HG03025 (cell line): ENCODE results near the gene AGRN.
"Not testable (repeated sequence)": the region's sequence is repeated elsewhere in the genome, so short reads cannot be mapped to it uniquely, and the experiment has no call there.

Experiments used
- ATAC-seq: cut with Tn5 transposase; IDR thresholded peaks from one replicate; pipeline ENCODE4 v1.9.1; 2021; ENCODE audit warnings: mild to moderate bottlenecking, moderate library complexity; ENCODE audit not compliant: unreplicated experiment, low FRiP score

AGRN gene

DNA sequence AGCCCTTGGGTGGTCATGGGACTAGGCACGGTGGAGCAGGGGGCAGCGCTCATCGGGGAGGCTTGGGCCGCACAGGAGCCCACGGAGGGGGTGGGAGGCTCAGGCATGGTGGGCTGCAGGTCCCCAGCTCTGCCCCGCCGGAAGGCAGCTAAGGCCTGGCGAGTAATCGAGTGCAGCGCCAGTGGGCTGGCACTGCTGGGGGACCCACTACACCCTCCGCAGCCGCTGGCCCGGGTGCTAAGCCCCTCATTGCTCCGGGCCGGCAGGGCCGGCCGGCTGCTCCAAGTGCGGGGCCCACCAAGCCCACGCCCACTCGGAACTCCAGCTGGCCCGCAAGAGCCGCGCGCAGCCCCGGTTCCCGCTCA is 1.6 kb upstream of the AGRN start:
- ATAC-seq = not testable (repeated sequence)

DNA sequence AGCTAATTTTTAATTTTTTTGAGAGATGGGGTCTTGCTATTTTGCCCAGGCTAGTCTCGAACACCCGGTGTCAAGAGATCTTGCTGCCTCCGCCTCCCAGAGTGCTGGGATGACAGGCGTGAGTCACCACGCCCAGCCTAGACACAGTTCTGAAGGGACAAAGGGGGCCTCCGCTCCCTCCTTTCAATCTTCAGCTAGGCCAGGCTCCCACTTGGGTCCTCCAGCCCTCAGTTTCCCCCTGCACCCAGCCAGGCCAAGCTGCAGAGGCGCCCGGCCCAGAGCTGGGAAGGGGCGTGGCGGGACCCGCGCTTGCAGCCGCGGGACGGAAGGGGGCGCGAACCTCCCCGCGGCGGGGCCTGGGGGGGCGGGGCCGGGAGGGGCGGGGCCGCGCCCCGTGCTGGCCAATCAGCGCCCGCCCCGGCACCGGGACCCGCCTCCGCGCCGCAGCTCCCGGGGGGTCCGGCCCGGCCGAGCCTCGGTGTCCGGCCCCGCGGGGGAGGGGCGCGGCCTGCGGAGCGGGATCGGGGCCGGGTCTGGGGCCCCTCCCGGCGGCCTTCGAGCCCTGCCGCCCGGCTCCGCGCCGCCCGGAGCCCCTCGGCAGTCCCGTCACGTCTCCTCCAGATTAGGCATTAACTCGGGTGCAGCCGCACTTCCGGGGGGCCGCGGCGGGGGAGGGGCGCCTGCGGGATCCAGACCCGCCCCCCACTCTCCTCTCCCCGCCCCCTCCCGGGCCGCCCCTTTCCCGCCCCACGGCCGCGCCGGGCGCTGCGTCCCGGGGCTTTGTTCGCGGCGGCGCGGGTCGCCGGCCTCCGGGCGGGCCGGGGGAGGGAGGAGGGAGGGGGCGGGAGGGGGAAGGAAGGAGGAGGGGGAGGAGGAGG is 559 bp upstream of the AGRN start:
- ATAC-seq = peak; percentile 65

DNA sequence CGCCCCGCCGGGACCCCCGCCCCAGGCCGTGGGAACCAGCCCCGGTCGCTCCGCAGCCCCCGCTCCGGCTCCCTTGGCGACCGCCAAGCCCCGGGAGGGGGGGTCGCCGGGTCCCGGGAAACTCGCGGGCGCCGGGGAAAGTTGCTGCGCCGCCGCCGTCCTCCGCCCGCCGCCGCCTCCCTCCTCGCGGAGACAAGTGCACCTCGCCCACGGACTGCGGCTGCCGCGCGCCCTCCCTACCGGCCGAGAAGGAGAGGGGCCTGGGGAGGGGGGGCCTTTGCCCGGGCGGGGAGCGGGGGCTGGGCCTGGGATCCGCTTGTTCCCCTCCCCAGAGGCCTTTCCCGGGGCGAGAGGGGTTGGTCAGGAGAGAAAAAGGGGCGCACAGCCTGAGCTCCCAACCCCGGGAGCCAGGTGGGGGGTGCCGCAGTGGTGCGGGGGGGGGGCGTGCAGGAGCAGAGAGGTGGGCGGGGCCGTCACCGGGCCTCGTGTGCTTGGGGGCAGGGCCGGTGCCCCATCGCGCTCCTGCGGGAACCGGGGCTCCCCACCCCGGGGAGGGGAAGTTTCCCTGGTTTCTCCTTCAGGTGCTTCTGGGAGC is 592 bp downstream of the AGRN start:
- ATAC-seq = no peak

DNA sequence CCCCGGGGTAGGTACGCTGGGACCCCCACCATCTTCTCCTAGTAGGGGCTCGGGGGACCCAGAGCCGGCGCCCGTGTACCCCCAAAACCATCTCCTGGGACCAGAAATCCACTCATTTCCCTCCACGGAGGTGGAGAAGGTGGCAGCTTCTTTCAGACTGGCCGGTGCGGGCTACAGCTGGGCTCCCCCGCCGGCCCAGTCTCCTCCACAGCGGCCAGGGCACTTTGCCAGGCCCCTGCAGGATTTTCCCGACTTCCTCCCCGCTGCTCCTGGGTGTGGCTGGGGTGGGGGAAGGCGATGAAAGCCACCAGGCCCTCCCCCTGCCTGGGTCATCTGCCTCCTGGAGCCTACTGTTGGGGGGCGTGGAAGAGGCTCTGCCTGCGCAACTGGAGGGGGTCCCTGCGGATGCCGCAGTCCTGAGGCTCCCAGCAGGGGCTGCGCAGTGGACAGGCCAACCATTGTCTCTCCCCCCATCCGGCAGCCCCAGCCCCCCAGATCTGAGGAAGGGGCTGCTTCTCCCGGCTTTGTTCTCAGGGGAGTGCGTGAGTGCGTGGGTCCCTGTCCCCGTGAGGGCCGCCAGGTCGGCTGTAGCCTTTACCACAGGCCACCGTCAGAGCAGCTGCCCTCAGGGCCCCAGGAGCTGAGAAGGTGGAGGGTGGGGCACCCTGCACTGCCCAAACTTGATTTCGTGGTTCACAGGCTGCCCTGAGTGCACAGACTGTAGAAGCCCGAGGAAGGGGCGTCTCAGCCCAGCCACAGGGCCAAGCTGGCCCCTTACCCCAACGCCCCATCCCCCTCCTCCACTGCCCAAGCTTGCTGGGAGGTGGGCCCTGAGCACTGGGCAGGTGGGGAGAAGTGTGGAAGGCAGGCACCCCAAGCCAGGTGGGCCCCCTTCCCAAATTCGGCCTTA is 1.3 kb downstream of the AGRN start:
- ATAC-seq = no peak

DNA sequence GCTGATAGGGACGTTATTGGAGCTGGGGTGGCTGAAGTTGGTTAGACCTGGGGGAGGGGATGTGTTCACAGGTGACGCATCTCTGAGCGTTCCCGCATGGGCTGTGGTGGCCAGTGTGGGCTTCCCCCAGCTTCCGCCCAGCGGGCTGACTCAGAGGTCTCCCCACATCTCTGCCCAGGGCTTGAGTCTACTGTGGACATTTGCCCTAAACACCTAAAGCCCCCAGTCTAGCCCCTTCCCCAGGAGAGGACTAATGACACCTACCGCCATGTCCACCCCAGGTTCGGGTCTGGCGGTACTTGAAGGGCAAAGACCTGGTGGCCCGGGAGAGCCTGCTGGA is 2.0 kb downstream of the AGRN start:
- ATAC-seq = no peak

DNA sequence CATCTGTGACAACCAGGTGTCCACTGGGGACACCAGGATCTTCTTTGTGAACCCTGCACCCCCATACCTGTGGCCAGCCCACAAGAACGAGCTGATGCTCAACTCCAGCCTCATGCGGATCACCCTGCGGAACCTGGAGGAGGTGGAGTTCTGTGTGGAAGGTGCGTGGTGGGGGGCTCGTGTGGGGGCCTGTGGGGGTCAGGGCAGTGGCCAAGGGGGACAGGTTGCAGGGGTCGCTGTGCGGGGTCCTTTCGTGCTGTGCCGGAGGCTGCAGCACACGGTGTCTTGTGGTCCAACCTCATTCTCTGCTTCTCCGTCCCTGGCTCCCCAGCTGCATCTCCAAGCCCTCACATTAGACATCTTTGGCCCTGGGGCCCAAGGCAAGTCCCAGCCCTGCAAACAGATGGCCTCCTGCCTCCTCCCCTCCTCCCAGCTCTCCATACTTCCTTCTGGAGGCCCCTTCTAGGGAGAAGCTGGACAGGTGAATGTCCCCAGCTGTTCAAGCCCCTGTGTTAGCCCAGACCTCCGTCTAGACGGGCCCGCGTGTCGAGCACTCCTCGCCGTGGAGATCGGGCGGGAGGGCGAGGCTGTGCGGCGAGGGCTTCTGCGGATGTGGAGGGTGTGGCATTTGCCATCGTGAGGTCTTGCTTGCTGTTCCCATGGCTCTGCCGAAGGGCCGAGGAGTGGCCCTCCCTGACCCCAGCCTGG is 2.5 kb downstream of the AGRN start:
- no peak for ATAC-seq

DNA sequence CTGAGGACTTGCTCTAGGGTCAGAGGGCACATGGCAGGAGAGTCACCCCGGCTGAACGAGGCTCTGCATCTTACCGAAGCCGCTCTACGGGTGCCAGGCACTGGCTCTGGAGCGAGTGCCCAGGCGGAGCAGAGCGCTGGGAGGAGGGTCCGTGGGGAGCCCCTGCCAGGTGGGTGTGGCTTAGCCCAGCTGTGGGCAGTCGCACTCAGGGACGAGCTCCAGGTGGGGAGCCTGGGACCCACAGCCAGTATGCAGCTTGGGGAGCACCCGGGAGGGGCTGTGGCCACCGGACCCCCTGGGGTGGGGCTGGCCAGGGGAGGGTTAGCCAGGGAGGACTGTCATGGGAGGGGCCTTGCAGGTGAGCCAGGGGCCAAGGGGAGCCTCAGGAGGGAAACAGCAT is 3.8 kb downstream of the AGRN start:
- no peak for ATAC-seq

DNA sequence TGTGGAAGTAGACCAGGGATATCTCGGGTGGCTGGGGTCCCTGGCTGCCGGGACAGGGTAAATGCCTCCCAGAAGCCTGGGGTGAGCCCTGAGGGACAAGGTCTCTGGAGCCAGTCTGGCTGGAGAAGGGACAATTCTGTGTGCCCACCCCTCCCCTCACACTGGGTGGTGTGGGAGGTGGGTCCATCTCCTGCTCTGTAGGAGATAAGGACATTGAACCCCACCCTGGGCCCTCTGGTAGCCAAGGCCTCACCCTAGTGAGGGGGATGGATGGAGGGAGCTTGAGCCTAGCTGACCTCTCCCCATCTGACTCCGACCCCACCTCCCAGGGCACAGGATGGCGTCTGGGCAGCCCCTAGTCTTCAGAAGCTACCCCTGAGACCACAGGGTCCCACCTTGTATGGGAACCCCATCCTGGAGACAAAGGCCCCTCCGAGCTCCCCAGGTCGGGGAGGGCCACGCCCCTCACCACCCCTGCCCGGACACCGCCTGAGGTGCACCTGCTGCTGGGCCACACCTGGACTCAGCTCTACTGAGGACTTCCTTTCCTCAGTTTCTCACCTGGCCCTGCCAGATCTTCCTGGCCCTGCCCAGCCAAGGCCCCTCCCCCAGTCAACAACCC is 4.3 kb downstream of the AGRN start:
- no peak for ATAC-seq

DNA sequence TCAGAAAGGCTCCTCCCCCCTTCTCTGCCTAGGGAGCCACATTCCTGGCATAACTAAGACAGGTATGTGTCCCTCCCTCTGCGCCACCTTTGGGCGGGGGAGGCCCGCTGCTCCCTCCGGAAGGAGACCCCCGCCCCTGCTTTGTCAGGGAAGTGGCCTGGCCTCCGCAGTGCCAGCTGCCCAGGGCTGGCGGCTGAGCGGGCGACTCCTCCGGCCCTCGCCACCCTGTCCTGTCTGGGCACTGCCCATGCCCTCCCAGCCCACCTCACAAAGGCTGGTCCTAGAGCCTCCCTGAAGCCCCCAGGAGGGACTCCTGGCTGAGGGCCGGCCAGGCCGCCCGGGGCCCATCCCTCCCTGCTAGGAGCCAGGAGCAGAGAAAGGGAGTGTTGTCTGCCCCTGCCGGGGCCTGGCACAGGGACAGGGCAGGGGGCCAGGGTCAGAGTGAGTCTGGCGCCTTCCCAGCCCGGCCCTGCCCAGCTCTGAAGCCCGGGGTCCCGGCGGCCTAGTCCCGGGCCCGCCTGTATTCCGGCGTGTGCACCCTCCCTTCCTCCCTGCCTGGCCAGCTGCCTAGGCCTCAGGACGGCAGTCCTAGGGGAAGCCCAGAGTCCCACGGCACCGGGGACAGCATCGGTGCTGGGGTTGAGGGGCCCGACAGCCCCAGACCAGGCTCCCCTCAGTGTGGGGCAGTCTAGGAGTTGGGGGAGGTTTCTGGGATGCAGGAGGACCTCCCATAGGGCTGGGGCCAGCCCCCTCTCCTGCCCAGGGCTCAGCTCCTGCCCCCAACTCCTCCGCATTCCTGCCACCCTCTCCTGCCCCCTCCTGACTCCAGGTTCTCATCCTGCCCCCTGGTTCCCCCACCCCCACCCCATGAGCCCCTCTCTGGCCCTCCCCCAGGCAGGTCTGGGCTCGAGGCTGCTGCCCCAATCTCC is 5.1 kb downstream of the AGRN start:
- no peak for ATAC-seq

DNA sequence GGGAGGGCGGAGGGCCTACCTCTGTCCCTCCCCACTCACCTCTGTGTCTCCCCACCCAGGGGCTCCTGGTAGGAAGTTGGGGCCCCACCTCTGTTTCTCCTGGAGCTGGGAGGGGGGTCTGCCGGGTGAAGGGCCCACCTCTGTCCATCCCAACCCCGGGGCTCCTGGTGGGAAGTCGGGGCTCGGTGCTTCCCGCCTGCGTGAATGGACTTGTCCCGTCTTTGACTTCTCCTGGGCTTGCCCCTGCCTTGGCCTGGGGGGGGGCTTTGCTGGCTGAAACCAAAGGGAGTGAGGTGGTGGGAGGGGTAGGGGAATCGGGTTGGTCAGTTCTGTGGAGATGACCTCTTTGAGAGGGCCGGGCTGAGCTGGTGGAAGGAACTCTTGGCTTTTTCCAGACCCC is 5.8 kb downstream of the AGRN start:
- ATAC-seq = no peak

DNA sequence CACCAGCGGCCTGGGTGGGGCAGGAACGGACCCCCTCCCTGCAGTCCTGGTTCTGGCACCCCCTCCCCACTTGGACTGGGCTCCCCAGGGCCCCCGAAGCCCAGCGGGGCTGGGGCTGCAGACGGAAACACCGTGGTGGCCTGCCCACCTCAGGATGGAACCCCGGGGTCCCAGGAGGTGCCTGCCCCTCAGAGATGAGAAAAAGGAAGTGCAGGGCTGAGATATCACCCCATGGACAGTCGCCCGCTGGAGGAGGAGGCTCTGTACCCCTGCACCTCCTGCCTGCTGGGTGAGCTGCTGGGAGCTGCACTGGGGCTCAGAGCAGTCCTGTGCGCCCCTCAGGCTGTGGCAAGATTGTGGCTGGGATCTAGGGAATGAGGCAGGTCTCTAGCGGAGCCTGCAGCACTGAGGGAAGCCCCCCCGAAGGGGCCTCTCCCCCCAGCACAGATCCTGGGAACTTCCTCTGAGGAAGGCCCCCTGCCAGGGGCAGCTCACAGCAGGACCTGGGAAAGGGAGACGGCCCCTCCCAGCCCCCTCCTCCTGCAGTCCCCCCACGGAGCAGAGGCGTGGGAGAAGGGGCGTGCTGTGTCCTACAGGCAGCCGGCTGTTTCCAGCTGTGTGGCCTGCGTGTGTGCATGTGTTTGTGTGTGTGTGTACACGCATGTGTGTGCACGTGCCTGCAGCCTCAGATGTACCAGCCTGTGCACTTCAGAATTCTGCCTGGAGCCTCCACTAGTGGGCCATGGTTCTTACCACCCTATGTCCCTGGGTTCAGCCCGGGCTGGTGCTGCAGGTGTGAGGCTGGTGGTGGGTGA is 6.9 kb downstream of the AGRN start:
- ATAC-seq = no peak

DNA sequence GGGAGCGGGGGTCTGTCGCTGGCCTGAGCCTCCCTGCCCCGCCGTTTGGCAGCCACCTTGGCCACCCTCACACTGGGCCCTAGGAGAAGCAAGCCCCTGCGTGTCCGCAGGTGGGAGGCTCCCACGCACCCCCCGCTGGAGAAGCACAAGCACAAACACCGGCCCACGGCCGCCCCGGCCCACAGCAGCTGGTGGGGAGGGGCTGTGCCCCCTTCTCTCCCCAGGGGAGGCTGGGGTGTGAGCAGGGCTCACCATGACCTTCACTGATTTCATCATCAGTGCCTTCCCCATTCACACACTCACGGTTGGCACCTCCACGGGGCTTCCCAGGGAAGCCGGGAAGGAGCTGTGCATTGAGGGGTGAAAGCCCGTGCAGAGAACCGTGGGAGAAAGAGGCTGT is 7.9 kb downstream of the AGRN start:
- ATAC-seq = no peak

DNA sequence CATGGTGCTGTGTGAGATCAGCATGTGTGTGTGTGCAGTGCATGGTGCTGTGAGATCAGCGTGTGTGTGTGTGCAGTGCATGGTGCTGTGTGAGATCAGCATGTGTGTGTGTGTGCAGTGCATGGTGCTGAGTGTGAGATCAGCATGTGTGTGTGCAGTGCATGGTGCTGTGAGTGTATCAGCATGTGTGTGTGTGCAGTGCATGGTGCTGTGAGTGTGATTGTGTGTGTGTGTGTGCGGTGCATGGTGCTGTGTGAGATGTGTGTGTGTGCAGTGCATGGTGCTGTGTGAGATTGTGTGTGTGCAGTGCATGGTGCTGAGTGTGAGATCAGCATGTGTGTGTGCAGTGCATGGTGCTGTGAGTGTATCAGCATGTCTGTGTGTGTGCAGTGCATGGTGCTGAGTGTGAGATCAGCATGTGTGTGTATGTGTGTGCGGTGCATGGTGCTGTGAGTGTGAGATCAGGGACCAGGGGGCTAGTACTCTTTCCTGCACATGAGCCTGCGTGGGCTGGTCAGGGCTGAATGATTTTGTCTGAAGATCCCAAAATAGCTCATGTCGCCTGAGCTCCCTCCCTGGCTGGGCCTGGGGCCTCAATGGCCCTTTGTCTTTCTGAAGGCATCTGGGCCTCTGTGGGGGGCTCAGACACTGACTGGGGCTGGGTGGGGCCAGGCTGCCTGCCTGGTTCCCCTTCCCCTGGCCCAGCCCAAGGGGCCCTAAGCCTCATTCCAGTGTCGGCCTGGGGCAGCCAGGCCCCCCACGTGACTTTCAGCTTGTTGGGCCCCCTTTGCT is 11.1 kb downstream of the AGRN start:
- ATAC-seq = not testable (repeated sequence)

DNA sequence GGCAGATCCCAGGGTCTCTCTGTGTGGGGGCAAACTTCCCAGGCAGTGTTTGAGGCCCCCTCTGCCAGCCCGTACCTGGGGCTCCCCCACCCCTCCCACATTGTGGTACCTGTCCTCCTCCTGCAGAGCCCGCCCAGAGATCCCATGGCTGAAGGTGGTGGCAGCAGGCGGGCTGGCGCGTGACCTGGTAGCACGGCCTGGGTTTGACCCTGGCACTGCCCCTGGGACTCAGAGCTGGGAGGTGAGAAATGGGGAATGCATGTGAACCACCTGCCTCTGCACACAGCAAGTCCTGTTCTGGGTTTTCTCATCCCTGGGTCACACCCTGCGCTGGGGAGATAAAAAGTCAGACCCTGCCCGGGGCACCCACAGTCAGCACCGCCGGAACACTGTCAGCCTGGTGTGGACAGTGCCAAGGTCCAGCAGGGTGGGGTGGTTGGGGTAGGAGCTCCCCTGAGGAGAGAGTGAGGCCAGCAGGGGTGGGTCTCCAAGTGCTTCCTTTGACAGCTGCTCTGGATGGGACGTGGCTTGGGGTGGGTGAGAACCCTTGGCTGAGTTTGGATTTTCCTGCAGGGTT is 11.8 kb downstream of the AGRN start:
- ATAC-seq = no peak

DNA sequence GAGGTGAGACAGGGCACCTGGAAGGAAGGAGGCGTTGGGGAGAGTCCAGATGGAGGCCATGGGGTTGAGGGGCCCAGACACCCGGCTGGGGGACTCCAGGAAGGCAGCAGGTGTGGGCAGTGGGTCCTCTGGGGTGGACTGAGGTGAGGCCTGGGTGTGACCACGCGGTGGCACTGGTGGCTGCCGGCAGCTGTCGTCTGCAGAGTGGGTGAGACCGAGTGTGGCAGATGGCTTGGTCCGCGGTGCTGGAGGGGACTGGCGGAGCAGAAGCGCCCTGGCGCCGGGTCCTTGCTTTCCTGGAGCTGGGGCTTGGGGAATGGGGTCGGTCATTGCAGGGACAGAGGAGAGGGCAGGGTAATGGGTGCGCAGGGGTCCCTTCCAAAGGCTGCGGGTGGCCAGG is 12.5 kb downstream of the AGRN start:
- no peak for ATAC-seq

DNA sequence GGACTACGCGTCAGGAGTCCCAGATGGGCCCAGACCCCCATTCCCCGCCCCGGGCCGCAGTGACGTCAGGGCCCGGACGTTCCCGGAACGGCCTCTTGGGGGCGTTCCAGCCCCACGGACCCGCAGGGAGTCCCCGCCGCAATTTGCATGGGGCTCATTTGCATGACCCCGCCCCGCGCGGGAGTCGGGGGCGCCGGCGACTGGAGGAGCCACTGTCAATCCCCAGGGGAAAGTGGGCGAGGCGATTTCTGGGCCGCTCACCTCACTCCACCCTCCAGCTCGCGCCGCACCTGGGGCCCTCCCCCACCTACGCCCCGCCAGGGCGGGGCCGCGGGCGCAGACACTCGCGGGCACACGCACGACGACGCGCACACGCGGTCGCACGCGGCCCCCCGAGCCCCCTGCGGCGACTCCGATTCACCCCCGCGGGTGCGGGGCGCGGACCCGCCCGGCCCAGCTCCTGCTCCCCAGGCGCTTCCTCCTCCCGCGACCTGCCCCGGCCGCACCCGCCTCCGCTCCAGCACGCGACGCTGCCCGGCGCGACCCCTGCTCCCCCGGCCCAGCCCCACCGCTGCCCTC is 13.2 kb downstream of the AGRN start:
- ATAC-seq = peak; percentile 71
